LNCAP (cell line): ENCODE results near the gene ID2.

Source experiments
- TF ChIP-seq, protein P1 (sequence below): fragments of 450-650 bp; IDR thresholded peaks from 2 replicates; pipeline ENCODE4 v1.5.1; 2017; ENCODE audit warnings: mild to moderate bottlenecking

ID2 gene

DNA sequence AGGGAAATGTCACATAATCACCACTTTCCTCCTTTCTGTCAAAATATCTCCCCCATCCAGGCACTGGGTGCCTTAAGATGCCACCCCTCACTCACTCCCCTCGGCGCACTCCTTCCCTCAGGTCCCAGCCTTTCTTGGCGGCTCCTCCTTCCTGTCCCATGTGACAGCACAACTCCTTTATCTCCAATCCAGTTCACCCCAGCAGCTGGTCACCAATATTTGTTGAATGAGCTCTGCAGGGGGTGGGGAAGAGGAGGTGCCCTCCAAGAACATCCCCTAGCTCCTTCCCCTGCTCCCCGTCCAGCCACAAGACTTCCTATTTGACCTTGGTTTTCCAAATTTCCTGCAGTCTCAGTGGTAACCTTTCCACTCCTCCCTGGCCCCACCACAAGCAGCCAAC lies 31.6 kb upstream of the ID2 start:
- TF ChIP-seq, protein P1, sequence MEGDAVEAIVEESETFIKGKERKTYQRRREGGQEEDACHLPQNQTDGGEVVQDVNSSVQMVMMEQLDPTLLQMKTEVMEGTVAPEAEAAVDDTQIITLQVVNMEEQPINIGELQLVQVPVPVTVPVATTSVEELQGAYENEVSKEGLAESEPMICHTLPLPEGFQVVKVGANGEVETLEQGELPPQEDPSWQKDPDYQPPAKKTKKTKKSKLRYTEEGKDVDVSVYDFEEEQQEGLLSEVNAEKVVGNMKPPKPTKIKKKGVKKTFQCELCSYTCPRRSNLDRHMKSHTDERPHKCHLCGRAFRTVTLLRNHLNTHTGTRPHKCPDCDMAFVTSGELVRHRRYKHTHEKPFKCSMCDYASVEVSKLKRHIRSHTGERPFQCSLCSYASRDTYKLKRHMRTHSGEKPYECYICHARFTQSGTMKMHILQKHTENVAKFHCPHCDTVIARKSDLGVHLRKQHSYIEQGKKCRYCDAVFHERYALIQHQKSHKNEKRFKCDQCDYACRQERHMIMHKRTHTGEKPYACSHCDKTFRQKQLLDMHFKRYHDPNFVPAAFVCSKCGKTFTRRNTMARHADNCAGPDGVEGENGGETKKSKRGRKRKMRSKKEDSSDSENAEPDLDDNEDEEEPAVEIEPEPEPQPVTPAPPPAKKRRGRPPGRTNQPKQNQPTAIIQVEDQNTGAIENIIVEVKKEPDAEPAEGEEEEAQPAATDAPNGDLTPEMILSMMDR, result no peak

GRCh38 chr2:8652774-8653426 lies 29.0 kb upstream of the ID2 start:
- TF ChIP-seq, protein P1, result no peak

DNA sequence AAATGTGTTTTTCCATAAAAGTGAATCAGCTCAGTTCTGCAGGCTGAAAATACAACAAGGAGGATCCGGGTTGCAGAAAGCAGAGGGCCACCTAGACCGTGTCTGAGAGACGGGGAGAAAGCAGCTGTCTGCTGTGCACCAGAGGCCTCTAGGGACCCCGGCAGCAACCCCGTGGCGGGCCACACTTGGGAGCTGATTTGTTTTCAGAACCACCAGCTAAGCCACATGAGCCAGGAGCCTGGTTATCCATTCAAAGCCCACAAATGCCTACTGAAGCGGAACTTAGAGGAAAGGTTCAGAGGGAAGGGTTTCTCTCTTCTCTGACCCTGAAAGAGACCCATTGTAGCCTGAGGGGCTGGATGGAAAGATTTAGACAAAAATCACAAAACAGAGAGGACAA lies 28.4 kb upstream of the ID2 start:
- TF ChIP-seq, protein P1, result no peak

GRCh38 chr2:8654041-8654440 lies 27.8 kb upstream of the ID2 start:
- TF ChIP-seq, protein P1, result no peak

DNA sequence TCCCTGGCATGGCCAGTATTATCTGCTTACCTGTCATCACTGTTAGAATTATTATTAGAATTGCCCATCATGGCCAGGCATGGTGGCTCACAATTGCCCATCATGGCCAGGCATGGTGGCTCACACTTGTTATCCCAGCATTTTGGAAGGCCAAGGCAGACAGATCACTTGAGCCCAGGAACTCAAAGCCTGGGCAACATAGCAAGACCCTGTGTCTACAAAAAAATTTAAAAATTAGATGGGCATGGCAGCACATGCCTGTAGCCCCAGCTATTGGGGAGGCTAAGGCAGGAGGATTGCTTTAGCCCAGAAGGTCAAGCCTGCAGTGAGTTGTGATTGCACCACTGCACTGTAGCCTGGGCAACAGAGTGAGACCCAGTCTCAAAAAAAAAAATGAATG lies 27.4 kb upstream of the ID2 start:
- TF ChIP-seq, protein P1, result no peak

- TF ChIP-seq, protein P1, result no peak
Observed at GRCh38 chr2:8656160-8656641, 25.7 kb upstream of the ID2 start.

GRCh38 chr2:8656811-8657210 lies 25.0 kb upstream of the ID2 start:
- TF ChIP-seq, protein P1, result no peak
